GM12872 (cell line): ENCODE results near the gene MGAT3.
A peak's percentile ranks its signal among the peaks of the same experiment; 100 is the strongest.

Experiments used
- TF ChIP-seq, protein P1 (sequence below): IDR thresholded peaks from 3 replicates; pipeline ENCODE4 v1.5.1; 2011; ENCODE audit warnings: low read depth, mild to moderate bottlenecking, low read length, moderate library complexity; ENCODE audit not compliant: insufficient read depth

Gene MGAT3

DNA sequence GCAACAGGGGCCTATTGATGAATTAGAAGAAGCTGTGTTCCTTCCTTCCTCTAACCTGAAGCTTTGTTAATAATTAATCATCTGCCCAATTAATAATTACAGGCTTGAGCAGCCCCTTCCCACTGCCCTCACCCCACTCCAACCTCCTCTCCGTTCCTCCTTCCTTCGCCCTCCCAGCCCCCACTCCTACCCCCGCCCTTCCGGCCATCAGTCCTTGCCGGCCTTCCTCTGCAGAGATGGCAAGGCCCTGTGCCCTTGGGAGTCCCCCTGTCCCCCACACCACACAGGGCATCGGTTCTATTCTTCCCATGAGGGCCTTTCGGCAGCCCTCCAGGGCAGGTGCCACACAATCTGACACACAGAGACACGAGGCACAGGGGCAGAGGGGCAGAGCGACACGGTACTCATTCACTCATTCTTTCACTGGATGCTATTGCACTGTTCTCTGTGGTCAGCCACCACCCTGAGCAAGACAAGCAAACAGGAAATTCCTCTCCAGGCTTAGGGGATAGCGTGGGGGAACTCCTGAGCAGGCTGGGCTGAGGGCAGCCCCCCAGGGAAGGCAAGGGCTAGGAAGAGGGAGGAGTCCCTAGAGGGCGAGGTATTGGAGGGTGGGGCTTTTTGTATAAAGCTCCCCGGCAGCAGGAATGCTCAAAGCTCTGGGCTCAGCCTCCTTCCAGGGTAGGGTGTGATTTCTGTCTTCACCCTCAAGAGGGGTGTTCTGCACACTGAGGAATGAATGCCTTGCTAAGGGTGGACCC, 14.7 kb downstream of the MGAT3 start:
- TF ChIP-seq, protein P1, sequence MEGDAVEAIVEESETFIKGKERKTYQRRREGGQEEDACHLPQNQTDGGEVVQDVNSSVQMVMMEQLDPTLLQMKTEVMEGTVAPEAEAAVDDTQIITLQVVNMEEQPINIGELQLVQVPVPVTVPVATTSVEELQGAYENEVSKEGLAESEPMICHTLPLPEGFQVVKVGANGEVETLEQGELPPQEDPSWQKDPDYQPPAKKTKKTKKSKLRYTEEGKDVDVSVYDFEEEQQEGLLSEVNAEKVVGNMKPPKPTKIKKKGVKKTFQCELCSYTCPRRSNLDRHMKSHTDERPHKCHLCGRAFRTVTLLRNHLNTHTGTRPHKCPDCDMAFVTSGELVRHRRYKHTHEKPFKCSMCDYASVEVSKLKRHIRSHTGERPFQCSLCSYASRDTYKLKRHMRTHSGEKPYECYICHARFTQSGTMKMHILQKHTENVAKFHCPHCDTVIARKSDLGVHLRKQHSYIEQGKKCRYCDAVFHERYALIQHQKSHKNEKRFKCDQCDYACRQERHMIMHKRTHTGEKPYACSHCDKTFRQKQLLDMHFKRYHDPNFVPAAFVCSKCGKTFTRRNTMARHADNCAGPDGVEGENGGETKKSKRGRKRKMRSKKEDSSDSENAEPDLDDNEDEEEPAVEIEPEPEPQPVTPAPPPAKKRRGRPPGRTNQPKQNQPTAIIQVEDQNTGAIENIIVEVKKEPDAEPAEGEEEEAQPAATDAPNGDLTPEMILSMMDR: 0 out of 3 replicates have a peak, but pooled peaks have one; percentile 13

DNA sequence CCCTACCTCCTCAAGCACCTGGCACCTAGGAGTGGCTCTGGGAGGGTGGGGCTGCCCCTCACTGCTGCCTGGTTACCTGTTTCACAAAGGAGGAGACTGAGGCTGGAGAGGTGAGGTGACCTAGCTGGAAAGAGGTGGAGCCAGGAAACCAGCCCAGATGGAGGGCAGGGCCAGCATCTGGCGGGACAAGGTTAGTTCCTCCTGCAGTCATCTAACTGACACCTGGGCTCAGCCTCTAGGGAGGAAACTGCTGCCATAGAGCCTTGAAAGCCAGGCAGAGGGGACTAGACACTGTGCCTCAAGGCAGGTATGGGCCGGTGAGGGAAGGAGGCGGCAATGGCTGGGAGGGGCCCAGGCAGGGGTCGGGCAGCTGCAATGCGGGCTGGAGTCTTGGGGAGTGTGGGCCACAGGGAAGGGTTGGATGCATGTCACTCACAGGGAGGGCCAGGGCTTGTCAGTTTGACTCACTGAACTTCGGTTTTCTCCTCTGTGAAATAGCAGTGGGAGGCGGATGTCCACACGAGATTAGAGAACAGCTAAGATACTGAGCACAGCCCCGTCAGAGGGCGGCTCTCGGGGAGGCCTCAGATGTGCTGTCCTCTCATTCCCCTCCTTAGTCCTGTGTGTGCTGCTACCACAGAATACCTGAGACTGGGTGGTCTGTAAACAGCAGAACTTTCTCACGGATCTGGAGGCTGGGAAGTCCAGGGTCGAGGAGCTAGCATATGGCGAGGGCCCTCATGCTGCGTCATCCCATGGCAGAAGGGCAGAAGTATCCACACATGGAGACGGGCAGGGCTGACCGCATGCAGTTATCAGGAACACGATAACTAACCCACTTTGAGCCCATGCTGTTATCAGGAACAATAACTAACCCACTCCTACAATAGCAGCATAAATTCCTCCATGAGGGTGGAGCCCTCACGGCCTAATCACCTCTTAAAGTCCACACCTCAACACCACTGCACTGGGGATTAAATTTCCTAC, 16.1 kb downstream of the MGAT3 start:
- TF ChIP-seq, protein P1: no peak

DNA sequence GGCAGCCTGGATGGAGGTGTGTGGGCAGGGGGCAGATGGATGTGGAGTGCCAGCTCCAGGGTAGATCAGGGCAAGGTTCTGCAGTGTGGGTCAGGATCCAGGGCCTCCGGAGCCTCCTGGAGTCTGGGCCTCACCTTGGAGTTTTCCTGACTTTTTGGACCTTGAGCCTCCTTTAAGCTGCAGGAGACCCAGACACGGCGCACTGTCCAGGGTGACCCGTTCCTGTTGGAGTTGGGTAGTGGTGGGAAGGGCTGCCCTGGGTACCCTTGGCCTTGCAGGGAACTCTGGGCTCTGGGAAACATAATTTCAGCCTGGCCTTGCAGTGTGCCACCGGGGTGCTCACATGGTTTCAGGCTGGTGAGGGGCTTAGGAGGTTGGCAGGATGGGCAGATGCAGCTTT, 17.0 kb downstream of the MGAT3 start:
- TF ChIP-seq, protein P1: no peak

GRCh38 chr22:39474351-39475111, 17.7 kb downstream of the MGAT3 start:
- TF ChIP-seq, protein P1: no peak

GRCh38 chr22:39475337-39475736, 18.5 kb downstream of the MGAT3 start:
- TF ChIP-seq, protein P1: no peak

- TF ChIP-seq, protein P1: no peak
Observed at GRCh38 chr22:39475902-39476301, 19.1 kb downstream of the MGAT3 start.
